ENCODE measurements around the gene E2F1.
"Not testable (repeated sequence)": the region's sequence is repeated elsewhere in the genome, so short reads cannot be mapped to it uniquely, and the experiment has no call there.

E2F1 gene

GRCh38 chr20:33649201-33649681 lies 36.9 kb downstream of the E2F1 start:
- Histone ChIP-seq H3K36me3 (replicated peaks in 1 of 2; ENCODE audit: control insufficient read depth in 2 of 2, insufficient read depth in 2 of 2, low read length in 2 of 2) (peaks cover 15 to 37% of the 10 kb centered on the region in 2 donors), H3K18ac (ENCODE audit: low read length) (no peak overlapping the region), H3K14ac (ENCODE audit: low read length) (no peak overlapping the region), H2AFZ (ENCODE audit: low read length) (no peak overlapping the region), H3K4me3 (ENCODE audit: low read length in 2 of 2) (no peak overlapping the region), H4K91ac (ENCODE audit: low read depth, low read length, poor library complexity) (no peak overlapping the region), H3K9me3 (replicated peaks in 1 of 2; ENCODE audit: control insufficient read depth in 2 of 2, insufficient read depth in 1 of 2, low read depth in 1 of 2, low read length in 2 of 2) (no peaks in the 10 kb centered on the region), H3K27ac (replicated peaks; ENCODE audit: low read length) (no peak overlapping the region), H3K9ac (ENCODE audit: low read depth, low read length, poor library complexity) (no peak overlapping the region), H2BK15ac (ENCODE audit: low read length) (no peak overlapping the region), H3K4me1 (ENCODE audit: control insufficient read depth in 2 of 2, insufficient read depth in 1 of 2, low read depth in 1 of 2, low read length in 2 of 2) (peaks cover 0 to 5% of the 10 kb centered on the region in 2 donors), H2BK5ac (ENCODE audit: low read length) (no peak overlapping the region), H3K79me1 (ENCODE audit: low read depth, low read length) (peaks cover 2% of the 10 kb centered on the region), H3K4me2 (ENCODE audit: insufficient read depth, low read length, poor library complexity, severe bottlenecking) (no peak overlapping the region), H4K8ac (ENCODE audit: low read depth, low read length) (no peak overlapping the region), H2AK5ac (ENCODE audit: low read depth, low read length) (no peak overlapping the region), H2BK120ac (ENCODE audit: low read depth, low read length) (no peak overlapping the region), H3K23ac (ENCODE audit: low read depth, low read length, poor library complexity) (peak overlapping the region; percentile 17), H3K27me3 (ENCODE audit: control insufficient read depth in 3 of 3, insufficient read depth in 3 of 3, low read depth in 1 of 3, low read length in 3 of 3) (no peaks in the 10 kb centered on the region), H3K4ac (ENCODE audit: low read length) (no peak overlapping the region), H2BK12ac (ENCODE audit: low read length) (no peak overlapping the region)
- no CpG with 5 or more reads among the region's 19 CpGs for WGBS, 2 donors (ENCODE audit: extremely low coverage in 2 of 2, insufficient read length in 2 of 2, insufficient replicate concordance in 1 of 2)
- no peak for DNase-seq (ENCODE audit: low spot score)

DNA sequence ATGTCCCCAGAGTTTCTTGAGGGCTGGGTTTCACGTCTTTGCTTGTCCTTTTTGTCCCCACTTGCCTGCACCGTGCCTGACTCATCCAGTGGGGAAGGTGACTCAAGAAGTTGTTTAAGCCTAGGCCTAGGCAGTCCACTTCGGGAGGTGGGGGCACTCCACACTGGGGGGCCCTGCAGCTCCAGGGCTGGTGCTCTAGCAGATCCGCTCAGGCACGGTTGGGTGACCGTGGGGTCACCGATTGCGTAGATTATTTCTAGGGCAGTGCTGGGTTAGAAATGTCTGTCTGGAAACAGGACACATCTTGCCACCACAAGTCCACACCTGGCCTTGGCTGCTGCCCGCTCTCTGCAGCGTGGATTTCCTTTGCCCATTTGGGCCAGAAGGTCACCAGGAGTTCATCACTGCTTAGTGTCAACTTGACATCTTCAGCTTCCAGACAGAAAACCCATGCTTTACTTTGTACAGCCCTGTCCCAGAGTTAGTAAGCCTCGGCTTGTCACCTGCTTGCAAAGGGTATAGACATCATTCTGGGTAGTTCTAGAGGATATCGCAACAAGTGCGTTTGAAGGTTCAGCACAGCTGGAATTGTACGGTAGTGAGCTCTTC lies 37.7 kb downstream of the E2F1 start:
- no peak overlapping the region for H3K18ac ChIP-seq (ENCODE audit: low read length)
- no peak overlapping the region for H2AK5ac ChIP-seq (ENCODE audit: low read depth, low read length)
- H2AFZ ChIP-seq (ENCODE audit: low read length): no peak overlapping the region
- peaks cover 17 to 43% of the 10 kb centered on the region in 2 donors for H3K36me3 ChIP-seq (replicated peaks in 1 of 2; ENCODE audit: control insufficient read depth in 2 of 2, insufficient read depth in 2 of 2, low read length in 2 of 2)
- peaks cover 2% of the 10 kb centered on the region for H3K79me1 ChIP-seq (ENCODE audit: low read depth, low read length)
- H4K91ac ChIP-seq (ENCODE audit: low read depth, low read length, poor library complexity): no peak overlapping the region
- no peak overlapping the region for H3K14ac ChIP-seq (ENCODE audit: low read length)
- no peak overlapping the region for H2BK5ac ChIP-seq (ENCODE audit: low read length)
- H3K4me1 ChIP-seq (ENCODE audit: control insufficient read depth in 2 of 2, insufficient read depth in 1 of 2, low read depth in 1 of 2, low read length in 2 of 2): peaks cover 0 to 5% of the 10 kb centered on the region in 2 donors
- H3K4me2 ChIP-seq (ENCODE audit: insufficient read depth, low read length, poor library complexity, severe bottlenecking): no peak overlapping the region
- WGBS, 2 donors (ENCODE audit: extremely low coverage in 2 of 2, insufficient read length in 2 of 2, insufficient replicate concordance in 1 of 2): no CpG with 5 or more reads among the region's 14 CpGs
- no peak overlapping the region for H3K27ac ChIP-seq (replicated peaks; ENCODE audit: low read length)
- H3K23ac ChIP-seq (ENCODE audit: low read depth, low read length, poor library complexity): no peak overlapping the region
- H2BK120ac ChIP-seq (ENCODE audit: low read depth, low read length): no peak overlapping the region
- no peak overlapping the region for H3K4me3 ChIP-seq (ENCODE audit: low read length in 2 of 2)
- no peak overlapping the region for H2BK15ac ChIP-seq (ENCODE audit: low read length)
- DNase-seq (ENCODE audit: low spot score): no peak
- H3K4ac ChIP-seq (ENCODE audit: low read length): no peak overlapping the region
- H2BK12ac ChIP-seq (ENCODE audit: low read length): no peak overlapping the region
- H4K8ac ChIP-seq (ENCODE audit: low read depth, low read length): no peak overlapping the region
- no peaks in the 10 kb centered on the region for H3K27me3 ChIP-seq (ENCODE audit: control insufficient read depth in 3 of 3, insufficient read depth in 3 of 3, low read depth in 1 of 3, low read length in 3 of 3)
- no peaks in the 10 kb centered on the region for H3K9me3 ChIP-seq (replicated peaks in 1 of 2; ENCODE audit: control insufficient read depth in 2 of 2, insufficient read depth in 1 of 2, low read depth in 1 of 2, low read length in 2 of 2)
- H3K9ac ChIP-seq (ENCODE audit: low read depth, low read length, poor library complexity): no peak overlapping the region

GRCh38 chr20:33647603-33648395 lies 38.4 kb downstream of the E2F1 start:
- Histone ChIP-seq H2BK5ac (ENCODE audit: low read length) (no peak overlapping the region), H2BK12ac (ENCODE audit: low read length) (no peak overlapping the region), H3K23ac (ENCODE audit: low read depth, low read length, poor library complexity) (no peak overlapping the region), H3K27me3 (ENCODE audit: control insufficient read depth in 3 of 3, insufficient read depth in 3 of 3, low read depth in 1 of 3, low read length in 3 of 3) (no peaks in the 10 kb centered on the region), H3K18ac (ENCODE audit: low read length) (no peak overlapping the region), H3K9me3 (replicated peaks in 1 of 2; ENCODE audit: control insufficient read depth in 2 of 2, insufficient read depth in 1 of 2, low read depth in 1 of 2, low read length in 2 of 2) (no peaks in the 10 kb centered on the region), H4K8ac (ENCODE audit: low read depth, low read length) (no peak overlapping the region), H4K91ac (ENCODE audit: low read depth, low read length, poor library complexity) (no peak overlapping the region), H2BK120ac (ENCODE audit: low read depth, low read length) (no peak overlapping the region), H3K14ac (ENCODE audit: low read length) (no peak overlapping the region), H2AFZ (ENCODE audit: low read length) (no peak overlapping the region), H2BK15ac (ENCODE audit: low read length) (no peak overlapping the region), H3K79me1 (ENCODE audit: low read depth, low read length) (peaks cover 2% of the 10 kb centered on the region), H3K4me2 (ENCODE audit: insufficient read depth, low read length, poor library complexity, severe bottlenecking) (no peak overlapping the region), H3K4ac (ENCODE audit: low read length) (no peak overlapping the region), H3K4me1 (ENCODE audit: control insufficient read depth in 2 of 2, insufficient read depth in 1 of 2, low read depth in 1 of 2, low read length in 2 of 2) (peaks cover 0 to 3% of the 10 kb centered on the region in 2 donors), H3K27ac (replicated peaks; ENCODE audit: low read length) (no peak overlapping the region), H3K4me3 (ENCODE audit: low read length in 2 of 2) (no peak overlapping the region), H3K36me3 (replicated peaks in 1 of 2; ENCODE audit: control insufficient read depth in 2 of 2, insufficient read depth in 2 of 2, low read length in 2 of 2) (peaks cover 17 to 49% of the 10 kb centered on the region in 2 donors), H3K9ac (ENCODE audit: low read depth, low read length, poor library complexity) (no peak overlapping the region), H2AK5ac (ENCODE audit: low read depth, low read length) (no peak overlapping the region)
- DNase-seq (ENCODE audit: low spot score): no peak
- WGBS, 2 donors (ENCODE audit: extremely low coverage in 2 of 2, insufficient read length in 2 of 2, insufficient replicate concordance in 1 of 2): no CpG with 5 or more reads among the region's 11 CpGs

- H4K91ac ChIP-seq (ENCODE audit: low read depth, low read length, poor library complexity); H3K4ac ChIP-seq (ENCODE audit: low read length); H3K27me3 ChIP-seq (ENCODE audit: control insufficient read depth in 3 of 3, insufficient read depth in 3 of 3, low read depth in 1 of 3, low read length in 3 of 3); H3K9ac ChIP-seq (ENCODE audit: low read depth, low read length, poor library complexity); H3K4me3 ChIP-seq (ENCODE audit: low read length in 2 of 2); H3K27ac ChIP-seq (replicated peaks; ENCODE audit: low read length); H2BK15ac ChIP-seq (ENCODE audit: low read length); H3K18ac ChIP-seq (ENCODE audit: low read length); H3K4me2 ChIP-seq (ENCODE audit: insufficient read depth, low read length, poor library complexity, severe bottlenecking); H3K79me1 ChIP-seq (ENCODE audit: low read depth, low read length); H2AK5ac ChIP-seq (ENCODE audit: low read depth, low read length); H3K4me1 ChIP-seq (ENCODE audit: control insufficient read depth in 2 of 2, insufficient read depth in 1 of 2, low read depth in 1 of 2, low read length in 2 of 2); H3K23ac ChIP-seq (ENCODE audit: low read depth, low read length, poor library complexity); H2BK120ac ChIP-seq (ENCODE audit: low read depth, low read length); H2BK5ac ChIP-seq (ENCODE audit: low read length); H3K9me3 ChIP-seq (replicated peaks in 1 of 2; ENCODE audit: control insufficient read depth in 2 of 2, insufficient read depth in 1 of 2, low read depth in 1 of 2, low read length in 2 of 2); H4K8ac ChIP-seq (ENCODE audit: low read depth, low read length); H2AFZ ChIP-seq (ENCODE audit: low read length); H2BK12ac ChIP-seq (ENCODE audit: low read length); DNase-seq (ENCODE audit: low spot score); H3K14ac ChIP-seq (ENCODE audit: low read length): not testable (repeated sequence)
- no CpG with 5 or more reads among the region's 14 CpGs for WGBS, 2 donors (ENCODE audit: extremely low coverage in 2 of 2, insufficient read length in 2 of 2, insufficient replicate concordance in 1 of 2)
- H3K36me3 ChIP-seq (replicated peaks in 1 of 2; ENCODE audit: control insufficient read depth in 2 of 2, insufficient read depth in 2 of 2, low read length in 2 of 2): peaks cover 17 to 54% of the 10 kb centered on the region in 2 donors
Observed at GRCh38 chr20:33646959-33647602, 39.1 kb downstream of the E2F1 start.
